HG03025 (cell line): Measurements from ENCODE around the gene JAGN1.
"Not testable (repeated sequence)": the region's sequence is repeated elsewhere in the genome, so short reads cannot be mapped to it uniquely, and the experiment has no call there.

ENCODE experiments used
- ATAC-seq: cut with Tn5 transposase; IDR thresholded peaks from one replicate; pipeline ENCODE4 v1.9.1; 2021; ENCODE audit warnings: mild to moderate bottlenecking, moderate library complexity; ENCODE audit not compliant: unreplicated experiment, low FRiP score

Gene JAGN1

DNA sequence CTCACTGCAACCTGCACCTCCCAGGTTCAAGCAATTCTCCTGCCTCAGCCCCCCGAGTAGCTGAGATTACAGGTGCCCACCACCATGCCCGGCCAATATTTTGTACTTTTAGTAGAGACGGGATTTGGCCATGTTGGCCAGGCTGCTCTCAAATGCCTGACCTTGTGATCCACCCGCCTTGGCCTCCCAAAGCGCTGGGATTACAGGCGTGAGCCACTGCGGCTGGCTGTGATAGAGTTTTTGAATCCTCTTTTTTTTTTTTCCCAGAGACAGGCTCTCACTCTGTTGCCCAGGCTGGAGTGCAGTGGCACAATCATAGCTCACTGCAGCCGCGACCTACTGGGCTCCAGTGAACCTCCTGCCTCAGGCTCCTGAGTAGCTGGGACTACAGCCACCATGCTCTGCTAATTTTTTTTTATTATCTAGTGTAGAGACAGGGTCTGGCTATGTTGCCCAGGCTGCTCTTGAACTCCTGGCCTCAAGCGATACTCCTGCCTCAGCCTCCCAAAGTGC is 25.2 kb upstream of the JAGN1 start:
- ATAC-seq, result not testable (repeated sequence)

DNA sequence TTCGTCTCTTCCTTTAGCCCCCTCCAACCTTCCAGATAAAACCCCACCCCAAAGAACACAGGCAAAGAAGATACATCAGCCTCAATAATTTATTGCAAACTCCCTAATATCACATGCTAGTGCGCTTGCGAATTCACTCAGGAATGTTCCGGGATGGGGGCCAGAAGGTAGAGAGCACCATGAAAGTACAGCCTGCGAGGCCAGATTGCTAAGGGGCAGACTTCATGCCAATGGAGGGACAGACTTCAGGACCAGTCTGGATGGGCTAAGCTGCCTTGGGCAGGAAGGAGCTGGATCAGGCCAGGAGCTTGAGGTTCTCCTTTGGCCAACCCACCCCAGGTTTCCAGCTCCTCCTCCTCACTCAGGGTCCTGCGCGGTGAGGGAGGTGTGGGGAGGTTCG is 23.8 kb upstream of the JAGN1 start:
- ATAC-seq, result no peak

DNA sequence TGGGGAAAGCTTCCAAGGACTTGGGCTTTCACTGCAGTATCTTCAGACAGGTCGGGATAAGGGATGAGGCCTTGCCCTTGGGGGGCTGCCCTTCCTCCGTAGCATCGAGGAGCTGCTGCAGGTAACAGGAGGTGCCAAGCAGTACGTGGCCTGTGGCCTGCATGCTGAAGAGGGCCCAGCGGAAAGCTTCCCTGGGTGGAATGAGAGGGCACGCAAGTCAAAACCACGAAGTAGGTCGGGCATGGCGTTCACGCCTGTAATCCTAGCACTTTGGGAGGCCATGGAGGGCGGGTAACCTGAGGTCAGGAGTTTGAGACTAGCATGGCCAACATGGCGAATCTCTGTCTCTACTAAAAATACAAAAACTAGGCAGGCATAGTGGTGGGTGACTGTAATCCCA is 23.3 kb upstream of the JAGN1 start:
- ATAC-seq, result no peak

DNA sequence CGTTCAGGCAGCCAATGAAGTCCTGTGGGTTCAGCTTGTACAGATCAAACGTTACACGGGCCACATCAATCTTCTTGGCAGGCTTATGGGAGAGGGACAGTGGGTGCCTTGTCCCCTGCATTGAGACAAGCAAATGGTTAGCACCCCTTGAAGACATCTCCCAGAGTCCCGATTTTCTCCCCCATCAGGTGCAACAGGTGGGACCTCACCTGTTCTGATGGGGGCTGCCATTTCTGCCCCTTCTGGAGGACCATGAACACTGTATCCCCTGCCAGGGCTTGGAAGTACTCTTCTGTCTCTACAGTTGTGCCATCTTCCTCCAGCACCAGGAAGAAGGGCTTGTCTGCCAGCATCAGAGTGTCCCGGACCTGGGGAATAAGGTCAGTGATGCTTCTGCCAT is 20.5 kb upstream of the JAGN1 start:
- ATAC-seq, result no peak

DNA sequence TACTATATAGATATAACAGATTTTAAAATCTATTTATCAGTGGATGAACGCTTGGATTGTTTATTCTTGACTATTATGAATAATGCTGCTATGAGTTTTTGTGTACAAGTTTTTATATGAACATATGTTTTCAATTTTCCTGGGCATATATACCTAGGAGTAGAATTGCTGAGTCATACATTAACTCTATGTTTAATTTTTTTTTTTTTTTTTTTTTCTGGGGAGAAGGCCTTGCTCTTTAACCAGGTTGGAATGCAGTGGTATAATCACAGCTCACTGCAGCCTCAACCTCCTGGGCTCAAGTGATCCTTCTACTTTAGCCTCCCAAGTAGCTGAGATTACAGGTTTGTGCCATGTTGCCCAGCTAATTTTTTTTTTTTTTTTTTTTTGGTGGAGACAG is 19.4 kb upstream of the JAGN1 start:
- no peak for ATAC-seq

DNA sequence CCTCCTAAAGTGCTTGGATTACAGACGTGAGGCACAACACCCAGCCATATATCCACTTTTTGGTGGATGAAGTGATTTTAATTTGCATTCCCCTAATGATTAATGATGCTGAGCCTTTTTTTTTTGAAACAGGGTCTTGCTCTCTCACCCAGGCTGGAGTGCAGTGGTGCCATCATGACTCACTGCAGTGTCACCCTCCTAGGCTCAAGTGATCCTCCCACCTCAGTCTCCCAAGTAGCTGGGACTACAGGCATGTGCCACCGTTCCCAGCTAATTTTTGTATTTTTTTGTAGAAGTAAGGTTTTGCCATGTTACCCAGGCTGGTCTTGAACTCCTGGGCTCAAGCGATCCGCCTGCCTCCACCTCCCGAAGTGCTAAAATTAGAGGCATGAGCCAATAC is 18.3 kb upstream of the JAGN1 start:
- ATAC-seq, result not testable (repeated sequence)

DNA sequence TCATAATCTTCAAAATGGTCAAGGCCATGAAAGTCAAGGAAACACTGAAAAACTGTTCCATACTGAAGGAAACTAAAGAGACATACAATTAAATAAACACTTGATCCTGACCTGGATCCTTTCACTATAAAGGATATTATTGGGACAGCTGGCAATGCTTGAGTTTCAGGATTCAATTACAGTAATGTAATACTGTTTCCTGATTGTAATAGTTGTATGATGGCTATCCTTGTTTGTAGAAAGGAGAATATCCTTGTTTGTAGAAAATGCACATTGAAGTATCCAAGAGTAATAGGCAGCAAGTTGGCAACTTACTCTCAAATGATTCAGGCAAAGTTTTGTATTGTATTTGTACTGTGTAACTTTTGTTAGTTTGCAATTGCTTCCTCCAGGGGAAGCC is 15.0 kb upstream of the JAGN1 start:
- no peak for ATAC-seq

DNA sequence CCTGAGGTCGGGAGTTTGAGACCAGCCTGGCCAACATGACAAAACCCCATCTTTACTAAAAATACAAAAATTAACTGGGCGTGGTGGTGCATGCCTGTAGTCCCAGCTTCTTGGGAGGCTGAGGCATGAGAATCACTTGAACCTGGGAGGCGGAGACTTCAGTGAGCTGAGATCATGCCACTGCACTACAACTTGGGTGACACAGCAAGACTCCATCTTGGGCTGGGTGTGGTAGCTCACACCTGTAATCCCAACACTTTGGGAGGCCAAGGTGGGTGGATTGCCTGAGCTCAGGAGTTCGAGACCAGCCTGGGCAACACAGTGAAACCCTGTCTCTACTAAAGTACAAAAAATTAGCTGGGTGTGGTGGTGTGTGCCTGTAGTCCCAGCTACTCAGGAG is 14.2 kb upstream of the JAGN1 start:
- not testable (repeated sequence) for ATAC-seq

DNA sequence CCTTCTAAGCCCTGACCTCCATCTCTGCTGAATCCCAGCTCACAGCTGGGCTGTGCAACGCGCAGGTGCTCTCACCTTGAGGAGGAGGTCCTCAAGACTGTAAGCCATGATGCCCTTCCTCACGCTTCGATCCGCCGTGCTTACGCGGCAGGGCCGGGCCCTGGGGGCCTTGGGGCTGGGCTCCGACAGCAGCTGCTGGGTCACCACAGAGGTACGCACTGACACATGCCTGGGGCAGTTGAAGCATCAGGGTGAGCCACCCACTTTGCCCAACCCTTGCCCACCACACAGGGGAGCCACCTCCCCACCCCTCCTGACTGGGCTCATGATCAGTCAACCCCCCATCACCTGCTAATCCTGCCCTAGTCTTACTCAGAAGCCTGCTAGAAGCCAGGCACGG is 13.4 kb upstream of the JAGN1 start:
- ATAC-seq, result no peak

DNA sequence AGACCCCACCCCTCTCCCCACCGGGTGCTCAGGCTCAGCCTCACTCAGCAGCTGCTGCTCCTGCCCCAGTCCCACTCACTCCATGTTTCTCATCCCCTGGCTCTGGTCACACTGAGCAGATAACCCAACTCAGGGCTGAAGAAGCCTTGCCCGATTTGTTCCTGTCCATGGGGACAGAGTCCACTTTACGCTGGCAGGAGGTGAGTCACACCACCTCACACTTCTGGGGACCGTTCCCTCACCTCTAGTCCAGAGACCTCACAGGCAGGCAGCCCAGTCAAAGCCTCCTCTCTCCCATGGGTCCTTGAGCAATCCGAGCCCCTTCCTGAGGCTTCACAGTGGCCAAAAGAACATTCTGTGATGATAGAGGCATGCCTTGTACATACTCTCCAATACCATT is 11.7 kb upstream of the JAGN1 start:
- no peak for ATAC-seq

DNA sequence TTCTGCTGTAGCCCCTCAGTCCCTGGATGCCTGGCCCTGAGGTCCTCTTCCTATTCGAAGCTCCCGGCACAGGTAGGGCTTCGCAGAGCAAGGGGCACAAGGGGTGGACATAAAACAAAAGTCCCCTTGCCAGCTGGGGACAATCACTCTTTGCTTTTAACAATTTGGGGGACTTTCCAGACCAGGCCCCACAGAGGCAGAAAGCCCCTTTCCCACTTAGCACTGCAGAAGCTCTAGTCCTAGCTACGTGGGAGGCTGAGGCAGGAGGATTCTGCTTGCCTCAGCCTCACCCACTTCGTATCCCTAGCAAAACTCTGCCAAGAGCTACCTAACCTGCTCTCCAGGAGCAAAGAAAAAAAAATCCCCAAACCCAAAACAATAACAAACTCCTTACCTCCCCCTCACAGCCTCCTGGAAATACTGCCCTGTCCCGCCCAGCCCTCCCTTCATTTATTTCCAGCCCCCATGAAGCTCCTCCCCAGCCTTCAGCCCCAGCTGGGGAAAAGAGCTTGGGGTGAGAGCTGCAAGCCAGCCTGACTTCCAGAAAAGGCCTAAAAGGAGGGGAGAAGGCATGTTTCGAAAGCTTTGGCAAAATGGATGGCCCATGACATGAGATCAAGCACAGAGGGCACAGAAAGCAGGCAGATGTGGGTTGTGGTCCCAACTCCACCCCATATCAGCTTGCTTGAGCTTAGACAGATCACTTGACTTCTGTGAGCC is 10.4 kb upstream of the JAGN1 start, which contains the start of gene CIDEC:
TSS of gene CIDEC (minus strand) at position 424 of the 720 bp plus-strand sequence. CDS start 1,767 bp downstream, outside the sequence.
- no peak for ATAC-seq

DNA sequence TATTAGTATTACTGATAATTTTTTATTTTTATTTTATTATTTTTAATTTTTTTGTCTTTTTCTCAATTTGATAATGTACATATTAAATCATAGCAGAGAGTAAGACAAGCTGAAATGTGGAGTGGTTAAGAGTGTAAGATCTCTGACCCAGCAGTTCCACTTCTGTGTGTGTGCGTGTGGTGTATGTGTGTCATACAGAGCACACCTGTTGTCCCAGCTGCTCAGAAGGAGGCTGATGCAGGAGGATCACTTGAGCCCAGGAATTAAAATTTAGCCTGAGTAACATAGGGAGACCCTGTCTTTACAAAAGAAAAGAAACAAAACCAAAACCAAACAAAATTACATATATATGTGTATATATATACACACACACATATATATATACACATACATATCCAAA is 9.0 kb upstream of the JAGN1 start:
- no peak for ATAC-seq

DNA sequence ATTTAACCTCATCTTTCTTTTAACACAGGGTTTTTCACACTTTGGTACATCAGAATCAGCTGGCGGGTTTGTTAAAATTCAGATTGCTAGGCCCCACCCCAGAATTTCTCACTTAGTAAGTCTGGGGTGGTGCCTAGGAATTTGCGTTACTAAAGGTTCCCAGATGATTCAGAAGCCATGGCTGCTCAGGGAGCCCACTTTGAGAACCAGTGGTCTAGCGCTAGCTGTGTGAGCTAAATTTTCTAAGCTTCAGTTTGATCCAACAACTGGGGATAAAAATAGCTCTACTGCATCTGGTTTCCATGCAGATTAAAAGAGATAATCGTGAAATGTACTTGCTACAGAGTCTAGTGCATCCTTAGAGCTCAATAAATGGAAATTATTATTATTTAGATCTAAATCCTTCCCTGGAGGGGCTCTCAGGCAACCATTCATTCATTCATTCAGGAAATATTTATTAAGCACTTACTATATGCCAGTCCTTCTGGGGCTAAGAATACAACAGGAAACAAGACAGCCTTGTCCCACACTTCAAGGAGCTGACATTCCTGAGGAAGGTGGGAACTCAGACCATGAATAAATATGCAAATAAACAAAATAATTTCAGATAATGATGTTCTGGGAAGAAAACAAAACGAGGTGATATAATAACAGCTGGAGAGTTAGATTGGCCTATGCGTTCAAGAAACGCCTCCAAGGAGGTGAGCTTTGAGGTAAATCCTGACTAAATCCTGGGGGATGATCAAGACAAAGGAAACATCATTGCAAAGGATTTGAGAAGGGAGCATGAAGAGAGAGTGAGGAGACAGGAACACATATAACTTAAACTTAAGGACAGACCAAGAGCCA is 6.5 kb upstream of the JAGN1 start:
- ATAC-seq, result no peak

DNA sequence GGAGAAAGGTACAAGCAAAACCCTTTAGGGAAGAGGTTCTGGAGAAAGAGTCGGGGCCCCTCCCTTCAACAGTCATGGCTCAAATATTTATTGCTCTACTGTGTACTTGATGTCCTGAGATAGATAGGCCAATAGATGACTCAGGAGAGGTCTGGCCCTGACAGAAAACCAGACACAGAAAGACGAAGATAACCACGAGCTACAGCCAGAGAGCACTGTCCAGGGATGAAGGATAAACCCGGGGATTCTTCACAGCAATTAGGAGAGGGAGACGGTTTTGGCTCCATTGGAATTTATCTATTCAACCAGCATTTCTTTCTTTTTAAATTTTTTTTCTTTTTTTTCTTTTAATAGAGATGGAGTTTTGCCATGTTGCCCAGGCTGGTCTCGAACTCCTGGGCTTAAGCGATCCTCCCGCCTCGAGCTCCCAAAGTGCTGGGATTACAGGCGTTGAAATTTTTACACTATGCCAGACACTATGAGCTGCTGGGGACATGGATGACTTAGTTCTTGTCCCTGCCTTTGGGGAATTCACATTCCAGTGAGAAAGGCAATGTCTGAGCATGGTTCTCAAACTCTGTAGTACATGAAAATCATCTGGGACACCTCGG is 5.8 kb upstream of the JAGN1 start:
- no peak for ATAC-seq

DNA sequence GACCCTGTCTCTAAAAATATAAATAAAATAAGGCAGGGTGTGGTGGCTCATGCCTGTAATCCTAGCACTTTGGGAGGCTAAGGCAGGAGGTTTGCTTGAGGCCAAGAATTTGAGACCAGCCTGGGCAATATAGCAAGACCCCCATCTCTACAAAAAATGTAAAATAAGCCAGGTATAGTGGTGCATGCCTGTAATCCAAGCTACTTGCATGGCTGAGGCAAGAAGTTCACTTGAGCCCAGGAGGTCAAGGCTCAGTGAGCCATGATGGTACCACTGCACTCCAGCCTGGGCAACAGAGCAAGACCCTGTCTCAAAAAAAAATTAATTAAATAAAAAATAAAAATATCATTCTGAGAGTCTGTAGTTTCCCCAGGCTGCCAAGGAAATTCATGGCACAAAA is 4.1 kb upstream of the JAGN1 start:
- no peak for ATAC-seq

DNA sequence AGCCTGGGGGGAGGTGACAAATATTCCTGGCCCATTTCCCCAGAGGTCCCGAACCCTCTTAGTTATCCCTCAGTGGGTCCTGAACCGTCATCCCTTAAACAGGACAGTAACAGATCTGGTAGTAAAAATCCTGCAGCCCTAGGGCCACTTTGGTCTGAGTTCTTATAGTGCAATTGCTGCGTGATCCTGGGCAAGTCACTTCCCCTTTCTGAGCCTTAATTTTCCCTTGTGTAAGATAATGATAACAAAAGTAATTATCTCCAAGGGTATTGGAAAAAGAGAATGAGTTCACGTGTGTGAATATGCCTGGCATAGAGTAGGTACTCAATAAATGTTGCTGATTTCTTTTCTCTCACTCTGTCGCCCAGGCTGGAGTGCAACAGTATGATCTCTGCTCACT is 2.9 kb upstream of the JAGN1 start:
- ATAC-seq, result no peak

DNA sequence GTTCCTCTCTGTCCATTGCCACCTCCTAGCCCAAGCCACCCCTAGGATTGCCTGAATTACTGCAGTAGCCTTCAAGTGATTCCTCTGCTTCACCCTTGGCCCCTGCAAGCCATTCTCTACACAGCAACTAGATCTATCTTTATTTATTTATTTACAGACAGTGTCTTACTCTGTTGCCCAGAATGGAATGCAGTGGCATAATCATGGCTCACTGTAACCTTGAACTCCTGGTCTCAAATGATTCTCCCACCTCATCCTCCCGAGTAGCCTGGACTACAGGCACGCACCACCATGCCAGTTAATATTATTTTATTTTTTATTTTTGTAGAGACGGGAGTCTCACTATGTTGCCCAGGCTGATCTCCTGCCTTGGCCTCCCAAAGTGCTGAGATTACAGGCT is 1.9 kb upstream of the JAGN1 start:
- no peak for ATAC-seq

DNA sequence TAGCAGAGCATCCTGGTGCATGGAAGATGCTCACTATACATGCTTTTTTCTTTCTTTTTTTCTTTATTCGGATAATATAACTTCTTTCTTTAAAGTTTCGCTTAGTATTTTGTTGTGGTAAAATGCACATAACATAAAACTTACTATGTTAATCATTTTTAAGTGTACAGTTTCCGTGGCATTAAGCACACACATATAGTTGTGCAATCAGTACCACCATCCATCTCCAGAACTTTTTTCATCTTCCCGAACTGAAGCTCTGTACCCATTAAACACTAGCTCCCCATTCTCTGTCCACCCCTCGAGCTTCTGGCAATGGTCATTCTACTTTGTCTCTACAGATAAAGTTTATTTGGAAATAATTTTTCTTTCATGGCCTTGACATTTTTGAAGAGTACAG is 1.0 kb upstream of the JAGN1 start:
- no peak for ATAC-seq

DNA sequence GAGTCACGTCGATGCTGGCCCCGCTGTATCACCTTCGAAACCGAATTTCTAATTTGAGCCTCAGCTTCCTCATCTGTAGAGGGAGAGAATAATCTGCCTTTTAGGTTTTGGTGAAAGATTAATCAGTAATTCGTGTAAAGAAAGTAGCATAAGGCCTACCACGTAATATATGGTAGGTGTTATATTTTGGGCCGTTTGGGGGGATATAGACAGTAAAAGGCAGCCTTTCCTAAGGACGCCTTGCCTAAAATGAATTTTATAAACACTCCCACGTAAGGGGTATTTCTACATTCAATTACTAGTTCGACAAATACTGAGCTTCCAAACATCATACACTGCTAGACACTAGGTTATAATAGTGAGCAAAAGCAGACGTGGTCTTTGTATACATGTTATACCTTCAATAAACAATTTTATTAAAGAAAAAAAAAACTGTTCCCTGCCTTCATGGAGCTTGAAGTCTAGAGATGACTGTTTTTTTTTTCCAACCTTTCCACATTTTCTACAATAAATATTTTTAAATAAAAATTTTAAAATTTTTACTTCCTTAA is 737 bp downstream of the JAGN1 start:
- ATAC-seq, result peak; percentile 2

DNA sequence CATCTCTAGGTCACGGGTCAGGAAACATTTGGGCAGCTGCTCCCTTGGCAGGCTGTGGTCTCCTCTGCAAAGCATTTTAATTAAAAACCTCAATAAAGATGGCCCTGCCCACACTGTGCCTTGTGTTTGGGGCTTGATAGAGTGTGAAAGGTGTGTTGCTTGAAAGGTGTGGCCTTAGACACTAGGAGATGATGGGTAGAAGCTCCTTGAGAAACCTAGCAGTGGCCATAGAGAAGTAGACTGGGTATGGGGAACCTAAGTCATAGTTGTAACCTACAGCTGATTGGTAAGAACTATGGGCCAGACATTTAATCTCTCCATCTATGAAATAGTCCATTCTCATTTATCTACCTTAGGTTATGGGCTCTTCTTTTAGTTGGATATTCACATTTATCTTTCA is 3.3 kb downstream of the JAGN1 start:
- ATAC-seq, result no peak

DNA sequence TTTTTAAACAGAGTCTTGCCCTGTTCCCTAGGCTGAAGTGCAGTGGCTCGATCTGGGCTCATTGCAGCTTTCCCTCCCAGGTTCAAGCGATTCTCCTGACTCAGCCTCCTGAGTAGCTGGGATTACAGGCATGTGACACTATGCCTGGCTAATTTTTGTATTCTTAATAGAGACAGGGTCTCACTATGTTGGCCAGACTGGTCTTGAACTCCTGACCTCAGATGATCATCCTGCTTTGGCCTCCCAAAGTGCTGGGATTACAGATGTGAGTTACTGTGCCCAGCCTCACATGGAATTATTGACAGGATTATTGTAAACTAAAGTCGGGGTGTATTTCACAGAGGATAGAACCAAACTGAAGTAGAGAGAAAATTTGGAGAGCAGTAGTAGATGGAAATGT is 5.3 kb downstream of the JAGN1 start:
- ATAC-seq, result not testable (repeated sequence)
